Measurements from ENCODE around the gene TMEM115. TPM values are rescaled to one million over a fixed set of nuclear protein-coding genes. Genes with fewer than 3 reads are reported as not detected.
"Not testable (repeated sequence)": the region's sequence is repeated elsewhere in the genome, so short reads cannot be mapped to it uniquely, and the experiment has no call there.

TMEM115 gene
- total RNA-seq, 2 experiments from 2014 or later = 15.2 to 16.8 TPM

- H3K9me3 Mint-ChIP-seq = no peaks in the 10 kb centered on the region
- ATAC-seq = peak; percentile 65
- peak overlapping the region; percentile 82 for H3K27ac Mint-ChIP-seq
- ChIA-PET POLR2A (interaction anchor here (13.4 kb wide), 1 partner anchor 19 kb away, joined by 126 read pairs; the partner anchor contains the start of gene RASSF1), CTCF (interaction anchor here (1.2 to 2.8 kb wide), 2 partner anchors 11 to 30 kb away, joined by 3 to 9 read pairs; partner anchors contain the start of gene TUSC2)
- no peak for TF ChIP-seq CTCF (IDR thresholded peaks at IDR 0.05)
- peaks cover 34% of the 10 kb centered on the region for H3K4me1 Mint-ChIP-seq (ENCODE audit: low read depth)
- H3K27me3 Mint-ChIP-seq = no peaks in the 10 kb centered on the region
- H3K4me3 Mint-ChIP-seq = no peak overlapping the region
- DNase-seq = peak; percentile 80
- H3K36me3 Mint-ChIP-seq (ENCODE audit: low read depth) = peaks cover 1% of the 10 kb centered on the region
- intact Hi-C loops (cut with micrococcal nuclease) = no loop called here
These were observed 42.6 kb downstream of the TMEM115 start for GRCh38 chr3:50316657-50317242.

GRCh38 chr3:50314816-50315215 is 44.5 kb downstream of the TMEM115 start:
- ATAC-seq (no peak), DNase-seq (no peak)
- H3K27me3 Mint-ChIP-seq = no peaks in the 10 kb centered on the region
- ChIA-PET CTCF (interaction anchor here (1.1 to 2.9 kb wide), 6 partner anchors 9 to 55 kb away, joined by 3 to 12 read pairs (median 3); partner anchors contain the start of genes HYAL3 and NAA80), POLR2A (interaction anchor here (0.7 to 13.4 kb wide), 3 partner anchors 8 to 22 kb away, joined by 3 to 126 read pairs (median 4); partner anchors contain the start of genes IFRD2 and RASSF1)
- H3K27ac Mint-ChIP-seq = no peak overlapping the region
- peaks cover under 1% of the 10 kb centered on the region for H3K9me3 Mint-ChIP-seq
- H3K4me3 Mint-ChIP-seq = no peak overlapping the region
- intact Hi-C loops (cut with micrococcal nuclease) = no loop called here
- H3K36me3 Mint-ChIP-seq (ENCODE audit: low read depth) = peaks cover 2% of the 10 kb centered on the region
- peaks cover 29% of the 10 kb centered on the region for H3K4me1 Mint-ChIP-seq (ENCODE audit: low read depth)
- no peak for TF ChIP-seq CTCF (IDR thresholded peaks at IDR 0.05)

- ChIA-PET CTCF (interaction anchor here (1.3 to 2.9 kb wide), 5 partner anchors 9 to 54 kb away, joined by 3 to 12 read pairs (median 3); partner anchors contain the start of genes HYAL3 and NAA80), POLR2A (interaction anchor here (1.5 to 13.4 kb wide), 3 partner anchors 15 to 22 kb away, joined by 3 to 126 read pairs (median 4); partner anchors contain the start of genes HYAL3, IFRD2, NAA80 and RASSF1)
- DNase-seq (no peak), ATAC-seq (no peak)
- Mint-ChIP-seq H3K27me3 (no peaks in the 10 kb centered on the region), H3K27ac (no peak overlapping the region), H3K4me1 (ENCODE audit: low read depth) (peaks cover 25% of the 10 kb centered on the region), H3K36me3 (ENCODE audit: low read depth) (peaks cover 4% of the 10 kb centered on the region), H3K4me3 (no peak overlapping the region), H3K9me3 (peaks cover 1% of the 10 kb centered on the region)
- intact Hi-C loops (cut with micrococcal nuclease) = no loop called here
- no peak for TF ChIP-seq CTCF (IDR thresholded peaks at IDR 0.05)
These were observed 45.0 kb downstream of the TMEM115 start for GRCh38 chr3:50314342-50314741.

- H3K27me3 Mint-ChIP-seq; H3K9me3 Mint-ChIP-seq; CTCF ChIA-PET; DNase-seq; H3K4me3 Mint-ChIP-seq; intact Hi-C loops (cut with micrococcal nuclease); H3K36me3 Mint-ChIP-seq (ENCODE audit: low read depth); ATAC-seq; POLR2A ChIA-PET; H3K27ac Mint-ChIP-seq: not testable (repeated sequence)
- H3K4me1 Mint-ChIP-seq (ENCODE audit: low read depth) = peaks cover 15% of the 10 kb centered on the region
These were observed 47.3 kb downstream of the TMEM115 start for GRCh38 chr3:50312041-50312440.

Other genes with a start within 250 kb of the TMEM115 start
- gene SEMA3F, start 204.2 kb downstream of the TMEM115 start, total RNA-seq = under 1 TPM; 0.34 to 0.43 TPM
- gene GNAT1, start 167.9 kb downstream of the TMEM115 start, total RNA-seq = under 1 TPM; 0.11 to 0.23 TPM
- under 1 TPM in 1 of 2 experiments, not detected in 1; 0.22 TPM for gene SLC38A3, start 154.2 kb downstream of the TMEM115 start, total RNA-seq
- gene GNAI2, start 123.3 kb downstream of the TMEM115 start, total RNA-seq = 100 to 1,000 TPM; 238 to 242 TPM
- gene SEMA3B, start 90.4 kb downstream of the TMEM115 start, total RNA-seq = 1 to 10 TPM; 1.6 to 2.3 TPM
- gene LSMEM2, start 80.4 kb downstream of the TMEM115 start, total RNA-seq = not detected
- gene IFRD2, start 67.1 kb downstream of the TMEM115 start, total RNA-seq = 100 to 1,000 TPM; 132 to 133 TPM
- 1 to 10 TPM; 3.3 to 4.1 TPM for gene HYAL3, start 60.1 kb downstream of the TMEM115 start, total RNA-seq
- 10 to 100 TPM; 23.2 to 23.4 TPM for gene NAA80, start 60.1 kb downstream of the TMEM115 start, total RNA-seq
- gene HYAL1, start 55.9 kb downstream of the TMEM115 start, total RNA-seq = not detected
- gene HYAL2, start 36.8 kb downstream of the TMEM115 start, total RNA-seq = 1 to 10 TPM; 3.9 to 4.1 TPM
- gene TUSC2, start 31.3 kb downstream of the TMEM115 start, total RNA-seq = 10 to 100 TPM; 16.7 to 19.5 TPM
- 10 to 100 TPM; 75.8 to 76.5 TPM for gene RASSF1, start 18.7 kb downstream of the TMEM115 start, total RNA-seq
- 1 to 10 TPM; 1.5 to 2.6 TPM for gene ZMYND10, start 13.8 kb downstream of the TMEM115 start, total RNA-seq
- gene NPRL2, start 8.7 kb downstream of the TMEM115 start, total RNA-seq = 10 to 100 TPM; 41.3 to 44.7 TPM
- gene CYB561D2, start 8.7 kb downstream of the TMEM115 start, total RNA-seq = 10 to 100 TPM; 17.1 to 18.2 TPM
- 1 to 10 TPM; 1.6 to 2.1 TPM for gene CACNA2D2, start 144.1 kb upstream of the TMEM115 start, total RNA-seq
- gene C3orf18, start 208.2 kb upstream of the TMEM115 start, total RNA-seq = 10 to 100 TPM; 37.9 to 41.3 TPM
- 100 to 1,000 TPM in 1 of 2 experiments, 10 to 100 TPM in 1; 97.1 to 101 TPM for gene HEMK1, start 210.0 kb upstream of the TMEM115 start, total RNA-seq

All from activated CD8-positive, alpha-beta T cell treated with anti-CD3 and anti-CD28 coated beads for 36 hours (primary cell).